Left ventricle myocardium inferior (tissue), 1 donor: ENCODE measurements around the gene B4GALT6. TPM values are rescaled to one million over a fixed set of nuclear protein-coding genes. Genes with fewer than 3 reads are reported as not detected.

Source experiments
- DNase-seq: peaks from one replicate; pipeline ENCODE4 v3.0.0-alpha.2; 2020
- H3K27ac ChIP-seq: fragments of 200-600 bp; replicated peaks from 2 replicates; pipeline ENCODE4 v1.8.0; 2021
- H3K27me3 ChIP-seq: fragments of 200-600 bp; 2 replicates; pipeline ENCODE4 v1.8.0; 2021; ENCODE audit warnings: low read depth
- H3K36me3 ChIP-seq: fragments of 200-600 bp; 2 replicates; pipeline ENCODE4 v1.8.0; 2021
- H3K4me1 ChIP-seq: fragments of 200-600 bp; 2 replicates; pipeline ENCODE4 v1.8.0; 2021
- H3K4me3 ChIP-seq: fragments of 200-600 bp; 2 replicates; pipeline ENCODE4 v1.8.0; 2021; ENCODE audit warnings: mild to moderate bottlenecking, moderate library complexity
- H3K9me3 ChIP-seq: fragments of 200-600 bp; replicated peaks from 2 replicates; pipeline ENCODE4 v1.8.0; 2021
- CTCF ChIP-seq: fragments of 200-600 bp; IDR thresholded peaks from 2 replicates; pipeline ENCODE4 v1.8.0; 2021; ENCODE audit warnings: antibody characterized with exemption, mild to moderate bottlenecking, borderline replicate concordance
- intact Hi-C: fragments of 100-400 bp; cut with micrococcal nuclease; formaldehyde crosslinking; loops from one replicate; pipeline ENCODE4 v1.11.0; 2022
- total RNA-seq: library from RNA; stranded (reverse); fragmentation: NEBNext Ultra II Directional; extraction: Animal tissue kit (Norgen Biotek cat#: 25700); gene quantifications from one replicate; pipeline ENCODE4 v1.2.1, GENCODE V29; 2021
- donor health status: DM: no; HTN: yes; CAD: no; lungs with severe emphysema.

B4GALT6 gene
- total RNA-seq, 1 donor from 2014 or later: 5.3 TPM

- H3K9me3 ChIP-seq: no peaks in the 10 kb centered on the region
- H3K27me3 ChIP-seq: no peaks in the 10 kb centered on the region
- no peak for DNase-seq
- no peak for TF ChIP-seq CTCF
- H3K27ac ChIP-seq: no peak overlapping the region
- H3K36me3 ChIP-seq: no peaks in the 10 kb centered on the region
- no peak overlapping the region for H3K4me3 ChIP-seq
- intact Hi-C loops: no loop called here
- peaks cover 14% of the 10 kb centered on the region for H3K4me1 ChIP-seq
Observed at GRCh38 chr18:31606265-31606664, 78.1 kb downstream of the B4GALT6 start.

GRCh38 chr18:31603315-31603714, 81.1 kb downstream of the B4GALT6 start:
- no peak overlapping the region for H3K27ac ChIP-seq
- H3K27me3 ChIP-seq: no peaks in the 10 kb centered on the region
- no peak for TF ChIP-seq CTCF
- intact Hi-C loops: no loop called here
- H3K4me1 ChIP-seq: no peaks in the 10 kb centered on the region
- no peak overlapping the region for H3K4me3 ChIP-seq
- H3K36me3 ChIP-seq: no peaks in the 10 kb centered on the region
- no peak for DNase-seq
- no peaks in the 10 kb centered on the region for H3K9me3 ChIP-seq

- H3K9me3 ChIP-seq: no peaks in the 10 kb centered on the region
- no peaks in the 10 kb centered on the region for H3K27me3 ChIP-seq
- no peak for DNase-seq
- TF ChIP-seq CTCF: no peak
- no peaks in the 10 kb centered on the region for H3K36me3 ChIP-seq
- intact Hi-C loops: no loop called here
- H3K4me3 ChIP-seq: no peak overlapping the region
- H3K27ac ChIP-seq: no peak overlapping the region
- H3K4me1 ChIP-seq: no peaks in the 10 kb centered on the region
Observed at GRCh38 chr18:31598021-31598805, 86.2 kb downstream of the B4GALT6 start.

- Histone ChIP-seq H3K4me3 (no peak overlapping the region), H3K27ac (no peak overlapping the region)
Observed at GRCh38 chr18:31596081-31596872, 88.1 kb downstream of the B4GALT6 start.

More at GRCh38 chr18:31596081-31596872, 88.1 kb downstream of the B4GALT6 start:
- no peak for DNase-seq
- Histone ChIP-seq H3K4me1 (no peaks in the 10 kb centered on the region), H3K9me3 (no peaks in the 10 kb centered on the region), H3K36me3 (no peaks in the 10 kb centered on the region), H3K27me3 (peaks cover 7% of the 10 kb centered on the region)
- intact Hi-C loops: no loop called here
- TF ChIP-seq CTCF: no peak
